HG03565 (cell line): ENCODE results near the gene LRRC4C.
"Not testable (repeated sequence)": the region's sequence is repeated elsewhere in the genome, so short reads cannot be mapped to it uniquely, and the experiment has no call there.

Experiments
- ATAC-seq: cut with Tn5 transposase; IDR thresholded peaks from one replicate; pipeline ENCODE4 v1.9.1; 2021; ENCODE audit warnings: mild to moderate bottlenecking, moderate library complexity; ENCODE audit not compliant: unreplicated experiment

Gene LRRC4C

DNA sequence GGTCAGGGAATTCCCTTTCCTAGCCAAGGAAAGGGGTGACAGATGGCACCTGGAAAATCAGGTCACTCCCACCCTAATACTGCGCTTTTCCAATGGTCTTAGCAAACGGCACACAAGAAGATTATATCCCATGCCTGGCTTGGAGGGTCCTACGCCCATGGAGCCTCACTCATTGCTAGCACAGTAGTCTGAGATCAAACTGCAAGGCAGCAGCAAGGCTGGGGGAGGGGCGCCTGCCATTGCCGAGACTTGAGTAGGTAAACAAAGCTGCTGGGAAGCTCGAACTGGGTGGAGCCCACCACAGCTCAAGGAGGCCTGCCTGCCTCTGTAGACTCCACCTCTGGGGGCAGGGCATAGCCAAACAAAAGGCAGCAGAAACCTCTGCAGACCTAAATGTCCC is 548.7 kb downstream of the LRRC4C start:
- ATAC-seq: not testable (repeated sequence)

DNA sequence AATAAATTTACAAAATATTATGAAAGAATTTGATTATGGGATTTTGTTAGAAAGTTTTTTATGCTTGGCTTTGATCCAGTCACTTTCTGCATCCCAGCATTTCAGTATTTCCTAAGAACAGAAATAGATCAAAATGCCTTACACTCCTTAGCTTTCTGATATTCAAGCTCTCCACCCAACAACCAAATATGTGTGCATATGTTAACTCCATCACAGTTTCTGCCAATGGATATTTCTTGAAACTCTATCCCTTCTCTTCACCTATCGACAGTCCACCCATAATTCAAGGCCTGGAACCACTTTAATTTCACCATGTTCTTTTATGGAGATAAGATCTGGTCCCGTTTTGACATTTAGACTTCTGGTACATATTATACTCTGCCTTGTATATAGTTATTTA is 565.0 kb downstream of the LRRC4C start:
- no peak for ATAC-seq

DNA sequence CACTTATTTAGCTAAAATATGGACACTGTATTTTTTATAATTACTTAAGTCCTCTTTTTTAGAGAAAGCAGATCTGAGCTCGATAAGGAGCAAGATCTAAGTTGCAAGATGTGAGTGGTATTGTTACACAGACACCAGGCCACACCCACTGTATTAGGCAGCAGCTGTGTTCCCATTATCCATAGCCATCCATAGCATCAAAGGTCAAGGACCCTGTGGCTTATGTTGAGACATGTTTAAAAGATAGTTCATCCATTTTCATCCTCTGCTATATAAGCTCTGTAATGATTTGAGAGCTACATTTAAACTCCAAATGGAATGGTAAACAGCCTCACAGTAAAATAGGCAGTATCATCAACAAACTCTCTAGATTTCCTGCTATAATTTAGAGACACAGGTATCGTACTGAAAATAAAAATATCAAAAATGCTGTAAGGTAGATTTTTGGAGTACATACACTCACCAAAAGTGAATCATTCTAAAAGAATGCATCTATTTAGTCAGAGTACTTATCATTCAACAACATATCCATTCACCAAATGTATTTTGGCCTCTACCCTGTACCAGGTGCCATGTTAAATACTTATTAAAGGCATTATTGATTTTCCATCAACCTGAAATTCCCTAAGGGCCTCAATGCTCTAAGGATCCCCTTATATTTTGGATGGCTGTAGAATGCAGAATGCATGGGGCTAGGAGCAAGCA is 574.0 kb downstream of the LRRC4C start:
- ATAC-seq: no peak

DNA sequence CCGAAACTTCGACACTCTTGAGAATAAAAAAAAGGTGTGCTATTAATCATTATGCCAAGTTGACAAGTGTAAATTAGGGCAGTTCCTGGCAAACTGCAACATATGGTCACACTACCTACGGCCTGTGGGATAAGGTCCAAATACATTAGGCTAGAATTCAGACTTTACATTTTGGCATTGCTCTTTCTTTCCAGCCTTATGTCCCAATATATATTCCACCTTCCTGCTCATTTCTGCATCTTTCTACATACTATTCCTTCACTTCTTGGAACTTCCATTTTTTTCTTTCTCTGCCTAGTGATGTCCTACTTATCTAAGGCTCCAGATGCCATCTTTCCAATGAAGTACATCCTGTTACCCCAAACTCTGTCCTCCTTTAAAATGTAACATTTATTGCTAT is 577.2 kb downstream of the LRRC4C start:
- ATAC-seq: no peak

DNA sequence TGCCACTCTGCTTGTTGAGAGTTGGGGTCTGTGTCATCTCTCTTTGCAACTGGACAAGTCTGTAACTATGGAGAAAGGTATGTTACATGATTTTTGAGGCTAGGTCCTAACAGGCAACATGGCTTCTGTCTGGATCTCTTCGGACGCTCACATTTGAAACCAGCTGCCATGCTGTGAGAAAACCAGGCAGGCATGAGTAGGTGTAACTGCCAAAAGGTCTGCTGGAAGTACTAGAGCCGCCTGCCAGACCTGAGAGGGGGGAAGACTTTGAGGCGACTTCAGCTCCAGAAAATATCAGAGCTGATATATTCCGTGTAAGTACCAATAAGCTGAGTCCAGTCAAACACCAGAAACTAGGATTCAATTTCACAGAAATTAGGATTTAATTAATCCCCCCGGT is 579.5 kb downstream of the LRRC4C start:
- ATAC-seq: no peak

DNA sequence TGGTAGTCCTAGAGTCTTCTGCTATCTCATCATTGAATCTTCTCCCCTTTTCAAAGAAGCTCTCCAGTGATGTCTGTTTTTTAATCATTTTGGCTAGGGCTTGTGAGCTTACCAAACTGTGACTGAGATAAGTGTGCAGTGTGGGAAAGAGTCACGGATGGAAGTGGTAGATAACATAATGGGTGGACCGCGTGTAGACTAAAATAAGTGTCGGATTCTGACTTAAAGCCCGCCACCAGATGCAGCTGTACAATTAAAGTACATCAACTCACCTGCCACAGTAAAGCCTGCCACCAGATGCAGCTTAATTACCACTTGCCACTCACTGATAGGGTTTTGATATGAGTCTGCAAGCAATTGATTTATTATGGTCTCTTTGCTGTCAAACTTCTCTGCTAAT is 581.5 kb downstream of the LRRC4C start:
- ATAC-seq: no peak

DNA sequence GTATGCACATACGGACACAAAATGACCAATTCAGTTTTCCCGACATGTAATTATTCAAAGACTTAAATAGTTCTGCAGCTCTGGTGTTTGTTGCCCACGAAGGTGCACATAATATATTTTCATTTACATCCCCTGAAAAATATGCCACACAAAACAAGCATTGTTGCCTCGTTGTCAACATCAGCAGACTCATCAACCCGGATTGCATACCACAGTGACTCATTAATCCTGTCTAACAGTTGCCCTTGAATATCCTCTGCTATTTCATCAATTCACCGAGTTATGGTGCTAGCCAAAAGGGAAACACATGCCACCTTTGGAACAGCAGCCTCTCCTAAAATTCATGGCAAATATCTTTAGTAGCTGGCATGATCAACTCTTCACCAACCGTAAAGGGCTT is 582.2 kb downstream of the LRRC4C start:
- no peak for ATAC-seq

DNA sequence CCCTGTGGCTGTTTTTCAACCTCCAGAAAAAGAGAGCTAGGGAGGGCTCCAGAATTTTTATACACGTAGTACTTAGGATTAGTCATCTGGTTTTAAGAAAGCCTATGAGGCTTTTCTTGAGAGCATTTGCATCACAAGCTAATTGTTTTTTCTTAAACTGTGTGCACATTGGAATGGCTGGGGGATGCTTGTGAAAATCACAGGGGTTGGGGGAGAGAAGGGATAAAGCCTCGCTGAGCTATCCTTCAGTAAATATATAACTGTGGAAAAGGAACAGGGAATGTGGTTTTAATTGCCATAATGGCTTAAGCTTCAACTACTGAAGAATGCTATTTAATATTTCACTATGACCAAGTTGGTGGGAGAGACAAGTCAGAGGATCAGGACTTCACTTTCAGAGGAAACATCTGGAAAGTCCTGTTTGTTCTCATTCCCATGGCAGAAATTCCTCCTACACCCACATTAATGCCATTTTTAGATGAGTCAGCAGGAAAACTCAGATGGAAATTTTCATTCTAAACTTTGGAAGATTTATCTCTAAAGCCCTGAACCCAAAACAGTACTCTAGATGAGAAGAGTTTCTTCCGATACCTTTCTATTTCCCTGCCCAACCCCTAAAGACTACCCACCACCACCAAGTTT is 591.3 kb downstream of the LRRC4C start:
- no peak for ATAC-seq

DNA sequence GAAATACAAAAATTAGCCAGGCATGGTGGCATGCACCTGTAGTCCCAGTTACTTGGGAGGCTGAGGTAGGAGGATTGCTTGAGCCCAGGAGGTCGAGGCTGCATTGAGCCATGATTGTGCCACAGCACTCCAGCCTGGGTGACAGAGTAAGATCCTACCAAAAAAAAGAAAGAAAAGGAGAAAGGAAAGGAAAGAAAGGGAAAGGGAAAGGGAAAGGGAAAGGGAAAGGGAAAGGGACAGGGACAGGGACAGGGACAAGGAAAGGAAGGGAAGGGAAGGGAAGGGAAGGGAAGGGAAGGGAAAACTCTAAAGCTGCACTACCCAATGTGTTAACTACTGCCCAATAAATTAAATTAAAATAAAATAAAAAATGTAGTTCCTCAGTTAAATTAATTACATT is 601.7 kb downstream of the LRRC4C start:
- not testable (repeated sequence) for ATAC-seq

DNA sequence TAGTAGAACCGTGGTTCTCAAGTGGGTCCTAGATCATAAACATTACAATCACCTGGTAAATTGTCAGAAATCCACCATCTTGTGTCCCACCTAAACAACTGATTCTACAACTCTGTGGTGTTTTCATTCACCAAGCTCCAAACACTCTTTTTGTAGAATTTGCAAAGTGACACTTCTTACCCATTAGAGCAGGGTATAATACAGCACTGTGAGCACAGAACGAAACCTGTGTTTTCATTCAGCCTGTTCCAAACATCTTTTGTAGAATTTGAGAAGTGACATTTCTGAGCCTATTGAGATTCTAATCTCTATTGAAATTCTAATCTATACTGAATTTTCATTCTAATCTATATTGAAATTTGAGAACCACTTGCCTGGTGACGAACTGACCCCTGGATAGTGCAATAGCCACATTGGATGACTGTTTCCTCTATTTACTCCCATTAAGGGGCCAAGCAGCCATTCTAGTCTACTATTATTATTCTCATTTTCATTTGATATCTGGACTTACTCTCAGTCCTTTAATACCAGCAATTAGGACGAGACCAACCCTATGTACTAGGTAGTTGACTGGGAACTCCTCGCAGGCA is 616.6 kb downstream of the LRRC4C start:
- ATAC-seq: no peak

DNA sequence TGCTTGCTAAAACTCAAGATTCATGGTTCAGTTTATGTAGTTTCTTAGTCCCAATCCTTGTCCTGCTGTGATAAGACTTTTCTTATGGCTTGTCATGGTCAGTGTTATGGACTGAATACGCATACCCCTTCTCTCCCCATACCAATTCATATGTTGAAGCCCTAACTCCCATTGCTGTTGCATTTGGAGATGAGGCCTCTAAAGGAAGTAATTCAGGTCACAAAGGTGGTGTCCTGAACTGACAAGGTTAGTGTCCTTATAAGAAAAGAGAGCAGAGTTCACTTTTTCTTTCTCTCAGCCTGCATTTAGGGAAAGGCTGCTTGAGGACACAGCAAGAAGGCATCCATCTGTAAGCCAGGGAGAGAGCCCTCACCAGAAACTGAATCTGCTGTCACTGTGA is 618.2 kb downstream of the LRRC4C start:
- no peak for ATAC-seq

DNA sequence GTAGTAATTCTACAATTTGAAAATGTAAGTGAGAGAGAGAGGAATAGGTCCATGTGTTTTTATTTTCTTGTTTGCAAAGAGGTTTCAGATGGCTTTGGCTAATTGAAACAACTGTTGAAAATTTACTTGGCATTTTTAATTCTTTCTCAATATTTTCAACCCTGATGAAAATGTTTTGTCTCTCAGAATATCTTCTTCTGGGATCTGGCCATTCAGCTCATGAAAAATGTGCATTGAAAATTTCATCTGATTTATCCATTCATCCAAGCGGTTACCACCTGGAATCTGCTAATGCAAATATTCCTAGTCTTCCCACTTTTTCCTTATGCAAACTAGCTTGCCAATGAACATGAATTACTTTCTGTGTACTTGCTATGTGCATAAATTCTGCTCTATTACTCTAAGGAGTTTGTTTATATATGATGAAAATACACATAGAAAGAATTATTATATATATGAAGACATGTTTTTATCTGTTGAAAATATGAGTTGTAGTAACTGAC is 621.2 kb downstream of the LRRC4C start:
- ATAC-seq: no peak

DNA sequence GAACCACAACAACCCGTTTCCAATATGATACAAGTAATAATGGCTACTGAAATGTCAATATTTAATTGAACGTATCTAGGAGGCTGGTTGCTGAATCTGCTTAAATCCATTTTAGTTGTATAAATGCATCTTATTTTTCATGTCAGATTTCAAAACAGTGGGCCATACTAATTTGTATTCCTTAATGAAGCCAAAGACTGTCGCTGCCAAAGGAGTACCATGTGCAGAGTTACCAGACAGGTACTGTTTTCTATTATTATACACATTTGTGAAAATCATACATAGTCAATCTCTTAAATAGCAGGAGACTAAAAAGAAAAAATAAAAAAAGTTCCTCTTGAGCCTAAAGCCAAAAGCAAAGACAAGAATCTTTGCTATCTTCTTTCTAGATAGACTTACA is 632.3 kb downstream of the LRRC4C start:
- ATAC-seq: no peak

DNA sequence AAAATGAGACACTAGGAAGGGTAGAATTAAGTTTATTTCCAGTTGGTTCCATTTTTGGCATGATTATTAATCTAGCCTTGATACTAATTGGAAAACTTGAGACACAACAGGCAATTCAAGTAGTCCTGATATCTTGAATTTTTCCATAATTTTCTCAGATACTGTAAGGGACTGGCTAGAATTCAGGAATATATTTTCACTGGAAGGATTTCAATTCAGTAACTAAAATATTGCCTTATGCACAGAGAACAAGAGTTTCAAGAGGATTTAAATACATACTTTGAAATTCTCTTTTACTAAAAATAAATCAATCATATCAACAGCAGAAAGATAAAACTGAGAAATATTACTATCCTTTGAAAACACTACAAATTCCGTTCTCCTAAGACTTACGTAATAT is 632.9 kb downstream of the LRRC4C start:
- ATAC-seq: no peak

DNA sequence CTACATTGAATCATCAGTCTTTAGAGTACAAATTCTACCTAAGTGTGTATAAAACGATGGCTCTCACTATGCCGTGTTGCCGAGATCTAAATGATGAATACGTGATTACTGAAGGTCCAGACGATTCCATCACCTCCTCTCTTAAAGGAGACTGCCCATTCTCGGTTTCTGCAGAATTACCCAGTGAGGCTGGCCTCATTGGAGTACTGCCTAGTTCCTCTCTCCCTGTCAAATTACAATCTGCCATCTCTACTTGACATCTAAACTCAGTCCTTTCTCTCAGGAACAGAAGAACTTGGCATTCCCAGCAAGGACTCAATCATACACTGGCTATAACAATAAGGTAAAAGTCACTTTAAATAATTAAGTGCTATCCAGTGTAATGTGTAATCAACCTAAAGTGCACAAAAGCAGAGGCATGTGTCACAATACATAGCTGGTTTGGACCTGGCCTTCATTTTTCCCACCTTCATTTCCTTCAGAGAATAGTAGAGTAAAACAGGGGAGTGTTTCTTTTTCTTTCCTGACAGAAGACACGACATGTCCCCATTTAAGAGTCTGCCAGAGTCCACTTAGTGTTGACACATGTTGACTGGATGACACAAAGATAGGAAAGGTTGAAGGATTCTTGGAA is 634.1 kb downstream of the LRRC4C start:
- ATAC-seq: no peak

DNA sequence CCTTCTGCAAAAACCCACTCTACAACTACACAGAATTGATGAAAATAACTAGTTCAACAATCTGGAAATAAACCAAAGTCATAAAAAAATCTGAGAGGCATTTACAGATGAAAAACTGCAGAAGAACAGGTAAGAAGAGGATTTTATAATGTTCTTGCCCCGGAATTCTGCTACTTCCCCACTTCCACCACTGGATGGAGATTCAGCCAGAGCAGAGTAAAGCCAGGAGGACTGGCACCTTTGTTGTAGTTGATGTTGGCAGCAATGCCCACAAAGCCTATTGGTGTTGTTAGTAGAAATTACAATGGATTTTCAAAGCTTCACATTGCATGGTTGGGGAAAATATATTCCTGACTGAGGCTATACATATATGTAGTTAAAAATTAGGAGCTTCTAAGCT is 640.2 kb downstream of the LRRC4C start:
- no peak for ATAC-seq

DNA sequence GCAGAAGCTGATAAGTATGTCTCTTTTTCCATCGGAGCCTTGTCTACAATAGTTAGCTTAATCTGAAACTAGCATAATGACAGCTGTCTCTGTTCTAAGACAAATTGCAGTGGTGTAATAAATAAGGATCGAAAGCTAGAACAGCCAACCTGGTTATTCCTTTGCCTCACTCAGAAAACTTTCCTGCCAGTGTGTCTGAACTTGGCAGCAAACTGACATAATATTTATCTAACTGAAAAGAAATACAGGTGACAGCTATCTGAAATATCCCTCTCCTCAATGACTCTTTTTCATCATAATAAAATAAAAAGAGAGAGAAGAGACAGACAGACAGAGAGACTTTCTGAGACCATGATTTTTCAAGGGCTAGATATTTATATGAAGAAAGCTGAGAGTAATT is 642.5 kb downstream of the LRRC4C start:
- no peak for ATAC-seq

DNA sequence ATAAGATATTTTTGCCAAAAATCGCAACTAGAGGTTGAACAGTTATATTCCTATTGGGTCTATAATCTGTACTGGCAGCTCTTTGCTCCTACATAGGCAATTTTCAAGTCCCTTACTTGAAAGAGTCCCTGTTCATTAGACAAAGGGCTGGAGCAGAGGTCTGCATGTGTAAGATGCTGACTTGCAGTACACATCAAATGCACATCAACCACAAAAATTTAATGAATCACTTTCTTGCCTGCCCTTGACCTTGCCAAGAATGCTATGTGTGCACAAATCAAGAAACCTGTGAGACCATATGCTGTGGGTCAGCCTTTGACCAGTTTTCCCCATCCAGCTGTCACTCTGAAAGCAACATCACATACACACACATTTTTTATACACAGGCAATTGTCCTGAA is 661.5 kb downstream of the LRRC4C start:
- no peak for ATAC-seq

DNA sequence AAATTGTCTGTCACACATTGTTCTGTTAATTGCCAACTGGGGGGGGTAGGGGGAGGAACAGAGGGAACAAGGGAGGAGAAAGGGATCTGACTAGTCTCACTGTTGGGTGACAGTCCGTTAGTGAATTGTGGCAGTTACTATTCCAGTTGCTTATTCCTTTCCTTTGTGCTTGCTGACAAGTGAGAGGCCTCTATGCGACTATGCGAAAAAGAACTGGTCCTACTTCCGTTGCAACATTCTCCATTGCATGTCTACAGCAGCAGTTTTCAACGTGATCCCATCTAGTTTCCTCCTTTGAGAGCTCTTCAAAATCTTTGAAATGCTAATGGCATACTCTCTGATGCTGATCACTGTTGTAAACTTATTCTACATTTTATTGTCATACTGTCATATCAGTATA is 672.2 kb downstream of the LRRC4C start:
- no peak for ATAC-seq

DNA sequence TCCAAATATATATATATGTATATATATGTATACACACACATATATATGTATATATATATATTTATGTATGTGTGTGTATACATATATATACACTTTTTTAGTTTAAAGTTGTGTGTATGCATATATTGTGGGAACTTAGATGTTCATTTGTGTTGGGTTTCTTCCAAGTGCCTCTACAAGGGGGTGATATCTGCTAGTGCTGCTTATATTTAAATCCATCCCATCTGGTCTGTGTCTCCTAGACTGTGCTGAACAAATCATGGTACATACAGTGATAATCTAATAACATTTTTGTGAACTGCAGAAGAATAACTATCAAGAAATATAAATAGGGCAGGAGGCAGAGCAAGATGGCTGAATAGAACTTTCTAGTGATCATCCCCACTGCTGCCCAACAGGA is 696.4 kb downstream of the LRRC4C start:
- ATAC-seq: no peak

DNA sequence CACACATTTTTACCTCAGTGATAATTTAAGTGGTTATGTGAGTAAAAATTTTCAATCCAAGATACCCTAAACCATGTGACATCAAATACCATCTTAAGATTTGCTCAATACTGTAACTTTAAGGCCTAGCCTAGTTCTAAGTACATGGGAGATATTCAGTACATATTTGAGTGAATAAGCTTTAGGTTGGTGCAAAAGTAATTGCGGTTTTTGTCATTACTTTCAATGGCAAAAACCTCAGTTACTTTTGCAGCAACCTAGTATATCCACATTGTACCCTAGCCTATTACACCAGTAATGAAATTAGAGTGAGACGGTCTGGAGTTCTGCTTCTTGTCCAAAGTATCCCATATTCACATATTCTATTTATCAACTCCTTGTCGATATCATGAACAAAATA is 700.1 kb downstream of the LRRC4C start:
- no peak for ATAC-seq

DNA sequence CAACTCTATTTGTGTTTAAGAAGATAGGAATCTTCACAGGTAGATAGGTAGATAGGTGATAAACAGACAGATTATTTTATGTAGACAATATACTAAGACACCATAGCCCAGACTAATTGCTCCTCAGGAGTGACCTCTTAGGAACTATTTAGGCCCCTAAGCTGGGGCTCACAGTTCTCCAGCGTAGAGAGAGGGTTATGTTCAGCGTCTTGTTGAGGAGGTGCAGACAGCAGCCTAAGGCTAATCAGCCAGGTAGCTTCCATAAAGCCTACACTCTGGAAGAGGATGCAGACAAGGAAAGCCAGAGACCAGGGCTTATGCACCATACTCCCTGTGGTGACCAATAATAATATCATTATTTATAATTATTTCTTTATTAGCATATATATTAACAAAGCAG is 705.2 kb downstream of the LRRC4C start:
- no peak for ATAC-seq
